Posterior cingulate gyrus (tissue), 11 donors: Measurements from ENCODE around the gene SLC48A1.
A peak's percentile ranks its signal among the peaks of the same experiment; 100 is the strongest.

ENCODE experiments used
- DNase-seq, 10 donors: peaks; one replicate each; pipeline versions ENCODE4 v3.0.0 to v3.0.0-alpha.2; 2020 to 2021; ENCODE audit warnings: mixed read lengths in 3 of 10
- intact Hi-C: fragments of 100-400 bp; cut with DNase I; formaldehyde crosslinking; loops from one replicate; pipeline ENCODE4 v1.15.1; 2023

Gene SLC48A1

GRCh38 chr12:47743311-47743860, 29.7 kb upstream of the SLC48A1 start:
- intact Hi-C loops, result loop anchor here (2.0 kb wide), 1 partner anchor 35 kb away; no protein-coding TSS in a partner anchor
- peak in 1 of 10 donors; percentile 59 for DNase-seq

GRCh38 chr12:47744005-47744651, 28.9 kb upstream of the SLC48A1 start:
- intact Hi-C loops, result no loop called here
- DNase-seq, result peak in 1 of 10 donors; percentile 47

GRCh38 chr12:47744778-47745436, 28.1 kb upstream of the SLC48A1 start:
- intact Hi-C loops, result no loop called here
- peak in 2 of 10 donors; percentile 41 to 47 for DNase-seq

GRCh38 chr12:47745485-47746041, 27.5 kb upstream of the SLC48A1 start:
- DNase-seq, result peak in 3 of 10 donors; percentile 67 to 85 (median 77)
- intact Hi-C loops, result no loop called here

- intact Hi-C loops, result no loop called here
- peak in 2 of 10 donors; percentile 42 to 45 for DNase-seq
Observed at GRCh38 chr12:47746073-47746472, 27.0 kb upstream of the SLC48A1 start.

GRCh38 chr12:47746523-47746922, 26.5 kb upstream of the SLC48A1 start:
- DNase-seq, result peak in 2 of 10 donors; percentile 12 to 57
- intact Hi-C loops, result no loop called here

GRCh38 chr12:47747126-47747525, 25.9 kb upstream of the SLC48A1 start:
- DNase-seq, result peak in 1 of 10 donors; percentile 24
- intact Hi-C loops, result no loop called here

GRCh38 chr12:47747596-47748506, 25.2 kb upstream of the SLC48A1 start:
- DNase-seq, result peak in 3 of 10 donors; percentile 35 to 67 (median 65)
- intact Hi-C loops, result no loop called here

GRCh38 chr12:47748507-47748828, 24.6 kb upstream of the SLC48A1 start:
- intact Hi-C loops, result no loop called here
- peak in 1 of 10 donors; percentile 30 for DNase-seq

GRCh38 chr12:47748899-47749298, 24.1 kb upstream of the SLC48A1 start:
- intact Hi-C loops, result no loop called here

GRCh38 chr12:47750229-47750798, 22.7 kb upstream of the SLC48A1 start:
- intact Hi-C loops, result no loop called here
- peak in 3 of 10 donors; percentile 42 to 60 (median 50) for DNase-seq

More at GRCh38 chr12:47748899-47749298, 24.1 kb upstream of the SLC48A1 start:
- DNase-seq, result peak in 2 of 10 donors; percentile 23 to 60

GRCh38 chr12:47750916-47751470, 22.0 kb upstream of the SLC48A1 start:
- peak in 3 of 10 donors; percentile 39 to 68 (median 56) for DNase-seq
- intact Hi-C loops, result no loop called here

- intact Hi-C loops, result no loop called here
Observed at GRCh38 chr12:47751561-47751960, 21.5 kb upstream of the SLC48A1 start.

GRCh38 chr12:47752121-47752520, 20.9 kb upstream of the SLC48A1 start:
- peak in 2 of 10 donors; percentile 22 to 68 for DNase-seq

More at GRCh38 chr12:47751561-47751960, 21.5 kb upstream of the SLC48A1 start:
- peak in 2 of 10 donors; percentile 52 to 76 for DNase-seq

GRCh38 chr12:47752552-47752951, 20.5 kb upstream of the SLC48A1 start:
- peak in 1 of 10 donors; percentile 27 for DNase-seq
- intact Hi-C loops, result no loop called here

More at GRCh38 chr12:47752121-47752520, 20.9 kb upstream of the SLC48A1 start:
- intact Hi-C loops, result no loop called here

- intact Hi-C loops, result no loop called here
- DNase-seq, result peak in 7 of 10 donors; percentile 34 to 88 (median 44)
Observed at GRCh38 chr12:47753021-47754001, 19.7 kb upstream of the SLC48A1 start.

- intact Hi-C loops, result no loop called here
- DNase-seq, result peak in 1 of 10 donors; percentile 28
Observed at GRCh38 chr12:47754126-47754525, 18.9 kb upstream of the SLC48A1 start.

- intact Hi-C loops, result no loop called here
- peak in 3 of 10 donors; percentile 66 to 88 (median 67) for DNase-seq
Observed at GRCh38 chr12:47754881-47755280, 18.2 kb upstream of the SLC48A1 start.
